ENCODE measurements around the gene RNF126.
A peak's percentile ranks its signal among the peaks of the same experiment; 100 is the strongest.
"Not testable (repeated sequence)": the region's sequence is repeated elsewhere in the genome, so short reads cannot be mapped to it uniquely, and the experiment has no call there.

Gene RNF126

DNA sequence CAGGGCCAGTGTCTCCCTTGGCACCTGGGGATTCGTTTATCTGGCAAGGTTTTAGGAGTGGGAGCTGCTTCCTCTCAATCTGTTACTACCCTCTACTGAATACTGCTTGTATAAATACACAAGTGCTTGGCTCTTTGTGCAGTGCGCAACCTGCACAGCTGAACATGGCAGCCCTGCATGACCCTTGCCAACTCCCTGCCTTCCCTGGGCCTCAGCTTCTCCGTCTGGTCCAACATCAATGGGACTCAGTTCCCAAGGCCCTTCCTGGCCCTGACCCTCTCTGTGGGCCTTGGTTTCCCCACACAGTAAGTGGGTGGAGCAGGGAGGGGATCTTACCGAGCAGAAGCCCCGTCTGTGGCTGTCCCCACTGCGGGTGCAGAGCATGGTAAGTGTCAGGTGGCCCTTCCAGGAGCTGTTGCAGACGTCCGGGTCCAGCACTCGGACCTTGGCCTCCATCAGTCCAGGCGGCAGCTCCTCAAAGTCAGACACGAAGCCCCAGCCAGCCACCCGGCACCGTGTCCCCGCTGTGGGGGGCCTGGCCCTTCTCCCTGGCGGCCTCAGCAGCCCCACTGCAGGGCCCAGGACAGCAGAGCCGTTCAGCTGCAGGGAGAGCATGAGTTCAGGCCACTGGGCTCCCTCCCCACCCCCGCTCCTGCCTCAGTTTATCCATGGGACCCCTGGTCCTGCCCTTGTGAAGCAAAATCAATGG lies 23.7 kb upstream of the RNF126 start:
- DNase-seq (ENCODE audit: low read depth, low spot score) = no peak

DNA sequence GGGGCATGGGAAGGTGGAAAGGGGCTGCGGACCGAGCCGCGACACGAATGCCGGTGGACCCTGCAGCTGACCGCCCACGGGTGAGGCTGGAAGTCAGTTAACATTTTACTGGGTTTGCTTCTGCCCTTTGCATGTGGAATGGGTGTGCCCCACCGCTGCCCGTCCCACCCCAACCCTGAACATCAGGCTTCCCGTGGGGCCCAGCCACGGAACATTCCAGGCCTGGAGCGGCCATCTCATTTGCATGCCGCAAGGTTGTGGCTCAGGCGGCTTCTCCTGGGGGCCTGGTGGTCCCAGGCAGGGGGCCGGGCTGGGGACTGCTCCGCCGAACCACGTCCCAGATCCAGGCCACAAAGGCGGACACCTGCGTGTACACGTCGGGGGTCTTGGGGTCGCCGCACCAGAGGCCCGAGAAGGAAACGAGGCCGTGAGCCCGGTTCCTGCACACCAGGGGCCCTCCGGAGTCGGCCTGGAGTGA lies 22.5 kb upstream of the RNF126 start:
- DNase-seq (ENCODE audit: low read depth, low spot score) = no peak

DNA sequence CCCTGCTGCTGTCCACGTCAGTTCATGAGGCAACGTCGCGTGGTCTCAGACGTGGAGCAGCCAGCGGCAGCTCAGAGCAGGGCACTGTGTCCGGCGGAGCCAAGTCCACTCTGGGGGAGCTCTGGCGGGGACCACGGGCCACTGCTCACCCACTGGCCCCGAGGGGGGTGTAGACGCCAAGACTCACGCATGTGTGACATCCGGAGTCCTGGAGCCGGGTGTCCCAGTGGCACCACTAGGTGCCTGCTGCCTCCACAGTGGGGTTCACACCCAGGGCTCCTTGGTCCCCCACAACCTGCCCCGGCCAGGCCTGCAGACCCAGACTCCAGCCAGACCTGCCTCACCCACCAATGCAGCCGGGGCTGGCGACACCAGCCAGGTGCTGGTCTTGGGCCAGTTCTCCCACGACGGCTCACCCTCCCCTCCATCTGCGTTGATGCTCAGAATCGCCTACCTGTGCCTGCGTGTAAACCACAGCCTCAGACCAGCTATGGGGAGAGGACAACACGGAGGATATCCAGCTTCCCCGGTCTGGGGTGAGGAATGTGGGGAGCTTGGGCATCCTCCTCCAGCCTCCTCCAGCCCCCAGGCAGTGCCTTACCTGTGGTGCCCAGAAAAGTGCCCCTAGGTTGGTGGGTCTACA lies 19.8 kb upstream of the RNF126 start:
- no peak for DNase-seq (ENCODE audit: low read depth, low spot score)

DNA sequence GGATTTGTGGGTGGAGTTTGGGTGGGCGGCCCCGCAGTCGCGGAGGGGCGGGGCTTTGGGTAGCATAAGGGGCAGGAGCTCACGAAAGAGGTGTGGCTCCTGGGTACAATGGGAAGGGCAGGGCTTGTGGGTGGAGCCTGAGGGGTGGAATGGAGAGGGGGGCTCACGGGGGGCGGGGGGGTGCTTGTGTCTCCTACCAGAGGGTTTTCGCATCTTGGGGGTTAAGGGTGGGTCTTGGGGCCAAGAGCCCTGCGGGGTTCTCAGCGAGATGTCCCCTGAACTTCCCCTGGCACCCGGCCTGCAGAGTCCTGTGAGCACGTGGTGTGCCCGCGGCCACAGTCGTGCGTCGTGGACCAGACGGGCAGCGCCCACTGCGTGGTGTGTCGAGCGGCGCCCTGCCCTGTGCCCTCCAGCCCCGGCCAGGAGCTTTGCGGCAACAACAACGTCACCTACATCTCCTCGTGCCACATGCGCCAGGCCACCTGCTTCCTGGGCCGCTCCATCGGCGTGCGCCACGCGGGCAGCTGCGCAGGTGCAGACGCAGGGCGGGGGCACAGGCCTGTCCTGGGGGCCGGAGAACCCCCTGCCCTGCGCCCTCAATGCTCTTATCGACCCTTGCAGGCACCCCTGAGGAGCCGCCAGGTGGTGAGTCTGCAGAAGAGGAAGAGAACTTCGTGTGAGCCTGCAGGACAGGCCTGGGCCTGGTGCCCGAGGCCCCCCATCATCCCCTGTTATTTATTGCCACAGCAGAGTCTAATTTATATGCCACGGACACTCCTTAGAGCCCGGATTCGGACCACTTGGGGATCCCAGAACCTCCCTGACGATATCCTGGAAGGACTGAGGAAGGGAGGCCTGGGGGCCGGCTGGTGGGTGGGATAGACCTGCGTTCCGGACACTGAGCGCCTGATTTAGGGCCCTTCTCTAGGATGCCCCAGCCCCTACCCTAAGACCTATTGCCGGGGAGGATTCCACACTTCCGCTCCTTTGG lies 18.3 kb upstream of the RNF126 start:
- no peak for DNase-seq (ENCODE audit: low read depth, low spot score)

DNA sequence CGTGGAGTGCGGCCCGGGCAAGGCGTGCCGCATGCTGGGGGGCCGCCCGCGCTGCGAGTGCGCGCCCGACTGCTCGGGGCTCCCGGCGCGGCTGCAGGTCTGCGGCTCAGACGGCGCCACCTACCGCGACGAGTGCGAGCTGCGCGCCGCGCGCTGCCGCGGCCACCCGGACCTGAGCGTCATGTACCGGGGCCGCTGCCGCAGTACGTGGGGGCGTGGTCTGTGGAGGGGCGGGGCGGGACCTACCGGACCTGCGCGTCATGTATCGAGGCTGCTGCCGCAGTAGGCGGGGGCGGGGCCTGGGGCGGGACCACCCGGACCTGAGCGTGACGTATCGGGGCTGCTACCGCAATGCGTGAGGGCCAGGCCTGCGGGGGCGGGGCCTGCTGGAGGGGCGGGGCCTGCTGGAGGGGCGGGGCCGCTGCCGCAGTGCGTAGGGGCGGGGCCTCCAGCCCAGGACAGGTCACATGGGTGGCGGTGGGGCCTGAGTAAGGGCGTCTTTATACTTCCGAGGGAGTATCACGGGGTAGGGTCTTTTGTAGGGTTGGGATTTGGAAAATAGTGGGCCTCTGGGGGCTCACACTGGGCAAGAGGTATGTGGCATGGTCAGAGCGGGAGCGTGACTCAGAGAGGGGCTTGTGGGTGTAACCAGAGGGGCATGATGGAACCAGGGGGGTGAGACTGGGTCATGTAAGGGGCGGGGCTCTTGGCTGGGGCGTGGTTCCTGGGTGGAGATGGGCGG lies 17.4 kb upstream of the RNF126 start:
- peak; percentile 94 for DNase-seq (ENCODE audit: low read depth, low spot score)

DNA sequence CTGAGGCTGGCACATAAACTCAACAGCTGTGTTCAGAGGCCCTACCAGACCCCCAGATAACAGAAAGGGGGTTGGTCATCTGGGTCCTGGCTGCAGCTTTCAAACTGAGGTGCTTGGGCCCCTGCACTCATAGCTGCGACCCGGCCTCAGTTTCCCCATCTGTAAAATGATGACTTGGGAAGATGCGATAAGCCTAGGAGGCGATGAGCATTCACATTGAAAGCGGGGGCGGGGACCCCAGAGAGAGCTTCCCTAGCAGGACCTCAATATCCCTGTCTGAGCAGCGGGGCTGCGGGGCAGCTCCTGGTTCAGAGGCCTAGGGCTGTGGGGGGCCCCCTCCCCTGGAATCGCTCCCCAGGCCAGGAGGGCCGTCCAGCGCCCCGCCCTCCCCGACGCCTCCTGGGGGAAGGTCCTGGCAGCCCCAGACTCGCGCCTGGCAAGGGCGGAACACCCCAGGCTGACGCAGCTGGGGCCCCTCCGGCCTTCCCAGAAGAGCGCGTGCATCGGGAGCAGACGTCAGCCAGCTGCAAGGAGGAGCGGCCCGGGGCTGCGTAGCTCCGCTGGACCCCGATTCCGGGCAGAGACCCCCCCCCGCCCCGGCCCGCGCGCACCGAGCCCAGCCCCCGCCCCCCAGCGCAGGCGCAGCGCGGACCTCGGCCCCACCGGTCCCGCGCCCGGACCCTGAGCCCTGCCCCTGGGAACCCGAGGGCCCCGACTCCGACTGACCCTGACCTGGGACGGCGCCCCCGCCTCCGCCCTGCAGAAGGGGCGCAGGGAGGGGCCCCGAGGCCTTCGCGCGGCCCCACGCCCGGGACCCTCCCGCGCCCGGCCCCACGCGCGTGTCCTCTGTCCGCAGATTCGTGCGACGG lies 16.6 kb upstream of the RNF126 start:
- DNase-seq (ENCODE audit: low read depth, low spot score) = peak; percentile 35

DNA sequence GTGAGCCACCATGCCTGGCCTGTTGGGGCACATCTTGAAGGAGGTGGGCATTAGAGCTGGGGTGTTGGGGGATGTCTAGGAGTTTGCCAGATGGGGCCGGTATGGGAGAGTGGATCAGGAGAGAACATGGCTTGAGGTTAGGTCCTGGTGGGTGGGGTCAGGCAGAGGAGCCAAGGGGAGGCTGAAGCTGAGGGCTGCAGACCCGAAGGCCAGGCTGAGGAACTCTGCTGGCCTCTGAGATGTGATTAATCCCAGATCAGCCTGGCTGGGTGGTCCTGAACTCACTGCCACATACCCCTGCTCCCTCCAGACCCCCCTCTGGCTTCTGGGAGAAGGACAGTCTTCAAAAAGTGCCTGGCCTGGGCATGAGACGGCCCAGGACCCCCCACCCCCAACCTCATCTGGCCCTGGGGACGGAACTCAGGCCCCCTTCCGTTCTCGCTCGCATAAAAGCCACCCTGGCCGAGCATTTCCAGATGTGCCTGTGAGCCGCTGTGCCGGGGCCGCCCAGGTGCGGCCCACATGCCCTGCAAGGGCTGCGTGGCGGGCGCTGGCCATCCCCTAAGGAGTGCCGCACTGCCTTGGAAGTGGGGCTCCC lies 15.9 kb upstream of the RNF126 start:
- no peak for DNase-seq (ENCODE audit: low read depth, low spot score)

DNA sequence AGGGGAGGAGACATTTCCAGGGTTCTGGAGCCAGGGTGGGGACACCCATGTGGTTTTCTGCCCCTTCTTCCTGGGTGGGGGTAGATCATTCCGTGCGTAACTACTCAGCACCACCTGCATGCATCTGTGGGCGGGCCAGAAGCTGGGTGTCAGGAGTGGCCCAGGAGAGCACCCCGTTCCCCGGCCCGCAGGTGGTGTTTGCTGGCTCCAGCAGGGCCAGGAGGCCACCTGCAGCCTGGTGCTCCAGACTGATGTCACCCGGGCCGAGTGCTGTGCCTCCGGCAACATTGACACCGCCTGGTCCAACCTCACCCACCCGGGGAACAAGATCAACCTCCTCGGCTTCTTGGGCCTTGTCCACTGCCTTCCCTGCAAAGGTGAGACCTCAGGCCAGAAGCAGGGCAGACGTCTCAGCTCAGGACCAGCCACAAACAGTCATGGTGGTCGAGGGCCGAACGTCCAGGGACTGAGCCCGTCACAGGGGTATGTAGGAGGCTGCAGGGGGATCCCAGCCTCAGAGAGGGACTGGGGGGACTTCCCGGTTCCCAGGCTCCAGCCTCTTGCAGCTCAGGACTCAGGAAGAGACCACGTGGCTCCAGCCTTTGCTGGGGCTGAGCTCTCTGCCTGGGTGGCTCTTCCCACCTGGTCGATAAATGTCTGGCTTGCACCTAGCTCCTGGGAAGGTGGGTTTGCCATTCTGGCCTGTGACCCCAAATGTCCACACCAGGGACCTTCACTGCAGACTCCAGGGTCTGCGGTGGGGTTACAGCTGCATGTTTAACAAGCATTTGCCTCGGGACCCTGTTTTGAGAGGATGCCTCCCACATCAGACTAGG lies 14.8 kb upstream of the RNF126 start:
- DNase-seq (ENCODE audit: low read depth, low spot score) = peak; percentile 38

DNA sequence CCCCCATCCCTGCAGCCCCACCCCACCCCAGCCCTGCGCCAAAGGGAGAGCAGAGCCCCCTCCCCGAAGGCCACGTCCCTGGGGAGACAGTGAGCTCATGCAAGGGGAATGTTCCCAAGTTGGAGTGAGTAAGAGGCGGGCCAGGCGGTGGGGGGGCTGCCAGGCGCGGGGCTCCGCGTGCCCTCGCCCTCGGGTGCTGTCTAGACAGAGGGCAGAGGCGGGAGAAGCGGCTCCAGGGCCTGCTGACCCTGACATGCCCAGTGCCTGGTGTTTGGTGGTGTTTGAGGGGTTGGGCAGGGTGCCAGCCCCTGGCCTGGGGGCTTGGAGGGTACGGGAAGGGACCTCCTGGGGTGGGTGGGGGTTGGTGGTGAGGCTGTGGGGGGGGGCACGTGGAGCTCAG lies 14.2 kb upstream of the RNF126 start:
- peak; percentile 39 for DNase-seq (ENCODE audit: low read depth, low spot score)

DNA sequence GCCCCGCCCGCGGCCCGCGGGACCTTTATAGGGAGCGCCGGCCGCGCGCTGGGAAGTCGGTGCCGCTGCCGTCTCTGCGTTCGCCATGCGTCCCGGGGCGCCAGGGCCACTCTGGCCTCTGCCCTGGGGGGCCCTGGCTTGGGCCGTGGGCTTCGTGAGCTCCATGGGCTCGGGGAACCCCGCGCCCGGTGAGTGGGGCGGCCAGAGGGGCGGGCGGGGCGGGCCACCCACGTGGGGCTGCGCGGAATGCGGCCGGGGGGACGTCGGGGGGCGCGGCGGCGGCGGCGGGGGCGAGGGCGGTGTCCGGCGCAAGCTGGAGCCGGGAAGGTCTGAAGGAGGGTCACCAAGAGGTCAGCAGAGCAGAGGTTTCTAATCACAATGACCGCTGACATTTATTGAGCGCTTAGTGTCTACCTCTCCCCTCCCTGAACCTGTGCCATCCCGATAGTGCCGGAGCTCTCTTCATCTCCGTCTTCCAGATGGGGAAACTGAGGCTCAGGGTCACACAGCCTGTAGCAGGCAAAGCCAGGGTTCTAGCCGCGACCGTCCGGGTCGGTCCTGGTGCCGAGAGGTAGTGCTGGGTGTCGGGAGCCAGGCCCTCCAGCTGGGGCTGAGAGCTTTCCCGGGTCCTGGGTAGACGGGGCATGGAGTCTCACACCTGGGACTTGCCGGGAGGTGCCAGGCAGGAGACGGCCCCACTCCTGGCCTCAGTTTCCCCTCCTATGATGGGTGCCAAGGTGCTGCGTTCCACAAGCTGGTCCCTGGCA lies 13.5 kb upstream of the RNF126 start, which contains the start of gene FSTL3:
Gene FSTL3 (plus strand): TSS at position 54 of the 767 bp plus-strand sequence. CDS start 32 bp downstream, at position 86.
- DNase-seq (ENCODE audit: low read depth, low spot score) = no peak

DNA sequence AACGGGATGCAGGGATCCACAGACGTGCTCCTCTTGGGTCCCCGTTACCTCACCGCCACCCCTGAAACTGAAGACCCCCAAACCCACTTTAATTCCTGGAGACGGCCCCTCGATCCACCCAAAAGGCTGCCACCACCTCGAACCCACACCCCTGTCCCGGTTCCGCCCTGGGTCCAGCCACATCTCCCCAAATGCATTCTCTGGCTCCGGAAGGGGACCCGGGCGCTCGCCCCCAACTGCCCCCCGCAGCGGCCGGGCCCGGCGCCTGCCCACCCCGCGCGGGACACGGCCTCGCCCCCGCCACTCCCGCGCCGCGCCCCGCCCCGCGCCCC lies 13.0 kb upstream of the RNF126 start:
- no peak for DNase-seq (ENCODE audit: low read depth, low spot score)

DNA sequence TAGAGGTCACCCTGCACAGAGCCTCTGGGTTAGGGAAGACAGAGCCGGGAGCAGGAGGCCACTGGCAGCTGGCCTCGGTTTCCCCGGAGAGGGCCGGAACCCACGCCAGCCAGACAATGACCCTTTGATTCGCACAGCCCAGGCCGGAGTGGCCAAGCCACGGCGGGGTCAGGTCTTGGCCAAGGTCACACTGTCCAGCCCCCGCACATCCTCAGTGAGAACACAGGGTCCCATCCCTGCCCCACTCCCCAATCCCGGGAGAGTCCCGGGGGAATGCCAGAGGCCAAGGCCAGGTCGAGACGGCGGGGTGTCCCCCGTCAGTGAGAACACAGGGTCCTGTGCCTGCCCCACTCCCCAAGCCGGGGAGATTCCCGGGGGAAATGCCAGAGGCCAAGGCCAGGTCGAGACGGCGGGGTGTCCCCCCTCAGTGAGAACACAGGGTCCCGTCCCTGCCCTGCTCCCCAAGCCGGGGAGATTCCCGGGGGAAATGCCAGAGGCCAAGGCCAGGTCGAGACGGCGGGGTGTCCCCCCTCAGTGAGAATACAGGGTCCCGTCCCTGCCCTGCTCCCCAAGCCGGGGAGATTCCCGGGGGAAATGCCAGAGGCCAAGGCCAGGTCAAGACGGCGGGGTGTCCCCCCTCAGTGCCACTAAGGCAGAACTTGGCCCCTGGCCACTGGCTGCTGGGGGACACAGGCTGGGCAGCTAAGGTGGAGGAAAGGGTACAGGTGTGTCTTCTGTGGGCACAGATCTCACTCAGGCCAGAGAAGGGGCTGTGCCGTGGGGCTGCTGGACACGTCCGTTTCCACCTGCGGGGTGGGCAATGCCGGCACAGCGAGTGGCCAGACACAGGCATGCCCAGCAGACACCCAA lies 11.5 kb upstream of the RNF126 start:
- no peak for DNase-seq (ENCODE audit: low read depth, low spot score)

DNA sequence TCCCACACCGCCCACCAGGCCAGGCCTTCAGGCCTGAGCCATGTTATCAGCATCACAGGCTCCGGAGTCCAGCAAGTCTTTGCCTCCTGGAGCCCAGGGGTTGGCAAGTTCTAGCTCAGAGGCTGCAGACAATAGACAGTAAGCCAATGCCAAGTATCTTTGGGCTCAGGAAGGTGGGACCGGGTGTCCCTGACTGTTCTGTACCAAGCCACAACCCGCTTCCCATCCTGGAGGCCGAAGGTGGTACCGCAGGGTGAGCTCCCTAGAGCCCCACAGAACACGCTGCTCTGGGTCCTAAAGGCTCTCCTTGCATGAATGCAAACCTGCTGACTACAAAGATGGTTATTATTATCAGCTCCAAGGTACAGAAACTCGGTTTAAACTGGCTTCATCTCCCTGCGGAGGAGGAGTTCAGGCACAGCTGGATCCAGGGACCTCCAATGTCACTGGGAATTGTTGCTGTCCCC lies 7.6 kb upstream of the RNF126 start:
- DNase-seq (ENCODE audit: low read depth, low spot score) = no peak

DNA sequence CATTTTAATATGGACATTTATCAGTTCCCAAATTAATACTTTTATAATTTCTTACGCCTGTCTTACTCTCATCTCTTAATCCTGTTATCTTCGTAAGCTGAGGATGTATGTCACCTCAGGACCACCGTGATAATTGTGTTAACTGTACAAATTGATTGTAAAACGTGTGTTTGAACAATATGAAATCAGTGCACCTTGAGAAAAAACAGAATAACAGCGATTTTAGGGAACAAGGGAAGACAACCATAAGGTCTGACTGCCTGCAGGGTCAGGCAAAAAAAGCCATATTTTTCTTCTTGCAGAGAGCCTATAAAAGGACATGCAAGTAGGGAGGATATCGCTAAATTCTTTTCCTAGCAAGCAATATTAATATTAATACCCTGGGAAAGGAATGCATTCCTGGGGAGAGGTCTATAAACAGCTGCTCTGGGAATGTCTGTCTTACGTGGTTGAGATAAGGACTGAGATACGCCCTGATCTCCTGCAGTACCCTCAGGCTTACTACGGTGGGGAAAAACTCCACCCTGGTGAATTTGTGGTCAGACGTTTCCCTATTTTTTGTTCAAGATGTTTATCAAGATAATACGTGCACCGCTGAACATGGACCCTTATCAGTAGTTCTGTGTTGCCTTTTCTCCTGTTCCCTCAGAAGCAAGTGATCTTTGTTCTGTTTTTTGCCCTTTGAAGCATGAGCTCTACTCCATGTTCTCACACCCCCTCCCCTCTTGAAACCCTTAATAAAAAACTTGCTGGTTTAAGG lies 5.8 kb upstream of the RNF126 start:
- not testable (repeated sequence) for DNase-seq (ENCODE audit: low read depth, low spot score)

DNA sequence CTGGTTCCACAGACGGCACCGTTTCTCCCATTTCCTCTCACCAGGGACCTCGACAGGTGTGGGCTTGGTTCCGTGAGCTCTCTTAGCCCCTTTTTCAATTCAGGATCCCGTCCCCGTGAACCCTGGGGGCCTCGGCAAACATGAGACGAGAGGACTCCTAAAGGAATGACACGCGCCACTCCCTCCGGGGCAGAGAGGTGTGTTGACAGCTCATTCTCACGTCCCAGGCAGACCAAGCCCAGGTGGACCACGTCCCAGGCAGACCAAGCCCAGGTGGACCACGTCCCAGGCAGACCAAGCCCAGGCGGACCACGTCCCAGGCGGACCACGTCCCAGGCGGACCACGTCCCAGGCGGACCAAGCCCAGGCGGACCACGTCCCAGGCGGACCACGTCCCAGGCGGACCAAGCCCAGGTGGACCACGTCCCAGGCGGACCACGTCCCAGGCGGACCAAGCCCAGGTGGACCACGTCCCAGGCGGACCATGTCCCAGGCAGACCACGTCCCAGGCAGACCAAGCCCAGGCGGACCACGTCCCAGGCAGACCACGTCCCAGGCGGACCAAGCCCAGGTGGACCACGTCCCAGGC lies 4.1 kb upstream of the RNF126 start:
- not testable (repeated sequence) for DNase-seq (ENCODE audit: low read depth, low spot score)

DNA sequence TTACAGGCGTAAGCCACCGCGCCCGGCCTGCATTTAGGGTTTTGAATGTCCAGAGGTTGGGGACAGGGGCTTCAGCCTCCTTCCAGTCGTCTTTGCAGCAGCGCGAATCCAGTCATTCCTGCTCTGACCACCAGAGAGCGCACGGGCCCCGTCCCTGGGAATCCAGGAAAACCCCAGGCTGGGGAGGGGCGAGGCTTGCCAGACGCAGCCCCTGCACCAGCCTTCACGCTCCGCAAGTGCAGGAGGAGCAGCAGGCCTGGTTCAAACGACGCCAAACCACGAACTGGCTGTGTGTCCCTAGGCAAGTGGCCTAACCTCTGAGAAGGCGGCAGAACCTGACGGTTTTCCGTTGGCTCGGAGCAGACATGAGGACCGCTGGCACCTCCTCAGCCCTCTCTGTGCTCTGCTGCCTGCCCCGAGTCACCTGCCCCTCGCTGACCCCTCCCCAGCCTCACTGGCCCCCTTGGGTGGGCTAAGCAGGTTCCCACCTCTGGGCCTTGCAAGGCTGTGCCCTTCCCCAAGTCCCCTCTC lies 2.0 kb upstream of the RNF126 start:
- DNase-seq (ENCODE audit: low read depth, low spot score) = peak; percentile 97
